Retinal pigment epithelial cell (primary cell): ENCODE data around the gene TLX2.

Experiments used
- DNase-seq: peaks from one replicate; pipeline ENCODE4 v3.0.0-alpha.2; 2010; ENCODE audit warnings: low read depth
- H3K4me3 ChIP-seq: 2 replicates; pipeline ENCODE4 v1.5.1; 2011; ENCODE audit warnings: mild to moderate bottlenecking, low read length, control low read depth, moderate library complexity
- CTCF ChIP-seq: conservative IDR thresholded peaks from 2 replicates; pipeline ENCODE4 v1.5.1; 2011; ENCODE audit warnings: low read depth, low read length, control low read depth, inconsistent platforms

TLX2 gene

GRCh38 chr2:74489906-74490305 is 24.3 kb upstream of the TLX2 start:
- H3K4me3 ChIP-seq: no peak overlapping the region
- no peak for DNase-seq
- no peak for TF ChIP-seq CTCF

- no peak for DNase-seq
- no peak for TF ChIP-seq CTCF
- H3K4me3 ChIP-seq: no peak overlapping the region
Measured at GRCh38 chr2:74491648-74492544, 22.4 kb upstream of the TLX2 start.

- H3K4me3 ChIP-seq: no peak overlapping the region
- TF ChIP-seq CTCF: no peak
- DNase-seq: no peak
Measured at GRCh38 chr2:74493546-74493945, 20.7 kb upstream of the TLX2 start.

- TF ChIP-seq CTCF: no peak
- no peak for DNase-seq
- H3K4me3 ChIP-seq: no peak overlapping the region
Measured at GRCh38 chr2:74495440-74495839, 18.8 kb upstream of the TLX2 start.

- TF ChIP-seq CTCF: no peak
- H3K4me3 ChIP-seq: no peak overlapping the region
- no peak for DNase-seq
Measured at GRCh38 chr2:74496997-74497776, 17.1 kb upstream of the TLX2 start.

- TF ChIP-seq CTCF: no peak
- peak overlapping the region; percentile 41 for H3K4me3 ChIP-seq
- DNase-seq: no peak
Measured at GRCh38 chr2:74497777-74498499, 16.3 kb upstream of the TLX2 start.
